HuH-7 (cell line): Measurements from ENCODE around the gene MYH9.

Source experiments
- DNase-seq: peaks from one replicate; pipeline ENCODE4 v3.0.0; 2011; ENCODE audit warnings: low spot score

Gene MYH9

GRCh38 chr22:36386351-36386899 is 1.3 kb downstream of the MYH9 start:
- DNase-seq = no peak

GRCh38 chr22:36385491-36386350 is 2.0 kb downstream of the MYH9 start:
- DNase-seq = no peak

- DNase-seq = no peak
Observed at GRCh38 chr22:36384766-36385481, 2.8 kb downstream of the MYH9 start.

- DNase-seq = no peak
Observed at GRCh38 chr22:36383110-36383581, 4.6 kb downstream of the MYH9 start.

GRCh38 chr22:36381513-36382128 is 6.1 kb downstream of the MYH9 start:
- DNase-seq = no peak

- DNase-seq = no peak
Observed at GRCh38 chr22:36379593-36380361, 8.0 kb downstream of the MYH9 start.

- no peak for DNase-seq
Observed at GRCh38 chr22:36378869-36379217, 8.9 kb downstream of the MYH9 start.

- no peak for DNase-seq
Observed at GRCh38 chr22:36378080-36378868, 9.5 kb downstream of the MYH9 start.

GRCh38 chr22:36377022-36377631 is 10.6 kb downstream of the MYH9 start:
- DNase-seq = no peak

- DNase-seq = no peak
Observed at GRCh38 chr22:36376265-36376664, 11.5 kb downstream of the MYH9 start.

- no peak for DNase-seq
Observed at GRCh38 chr22:36375071-36375980, 12.4 kb downstream of the MYH9 start.

- DNase-seq = no peak
Observed at GRCh38 chr22:36374603-36375024, 13.2 kb downstream of the MYH9 start.

- no peak for DNase-seq
Observed at GRCh38 chr22:36373258-36373579, 14.5 kb downstream of the MYH9 start.

GRCh38 chr22:36371920-36372319 is 15.8 kb downstream of the MYH9 start:
- DNase-seq = no peak

- no peak for DNase-seq
Observed at GRCh38 chr22:36369922-36370791, 17.6 kb downstream of the MYH9 start.

- DNase-seq = no peak
Observed at GRCh38 chr22:36369004-36369921, 18.5 kb downstream of the MYH9 start.

GRCh38 chr22:36368359-36368983 is 19.3 kb downstream of the MYH9 start:
- no peak for DNase-seq
